NCI-H446 treated with DMSO at 0.1 percent for 48 hours (cell line): ENCODE results near the gene CD72.
"Not testable (repeated sequence)": the region's sequence is repeated elsewhere in the genome, so short reads cannot be mapped to it uniquely, and the experiment has no call there.

Experiments used
- DNase-seq: peaks from one replicate; lab custom pipeline; 2025; lab: John Stamatoyannopoulos, UW

Gene CD72

GRCh38 chr9:35649431-35650340 lies 31.5 kb upstream of the CD72 start:
- DNase-seq, result no peak

- peak; percentile 75 for DNase-seq
Measured at GRCh38 chr9:35646533-35647265, 28.5 kb upstream of the CD72 start.

GRCh38 chr9:35646153-35646532 lies 27.9 kb upstream of the CD72 start:
- no peak for DNase-seq

GRCh38 chr9:35645736-35646135 lies 27.5 kb upstream of the CD72 start:
- DNase-seq, result not testable (repeated sequence)

GRCh38 chr9:35643046-35643445 lies 24.8 kb upstream of the CD72 start:
- no peak for DNase-seq

- not testable (repeated sequence) for DNase-seq
Measured at GRCh38 chr9:35641478-35641877, 23.3 kb upstream of the CD72 start.

- DNase-seq, result not testable (repeated sequence)
Measured at GRCh38 chr9:35640431-35640830, 22.2 kb upstream of the CD72 start.

- DNase-seq, result no peak
Measured at GRCh38 chr9:35639631-35640030, 21.4 kb upstream of the CD72 start.

- DNase-seq, result not testable (repeated sequence)
Measured at GRCh38 chr9:35639225-35639624, 21.0 kb upstream of the CD72 start.

- not testable (repeated sequence) for DNase-seq
Measured at GRCh38 chr9:35638751-35639150, 20.5 kb upstream of the CD72 start.

- DNase-seq, result not testable (repeated sequence)
Measured at GRCh38 chr9:35637427-35637955, 19.3 kb upstream of the CD72 start.

GRCh38 chr9:35636877-35637246 lies 18.6 kb upstream of the CD72 start:
- not testable (repeated sequence) for DNase-seq

GRCh38 chr9:35636135-35636876 lies 18.1 kb upstream of the CD72 start:
- no peak for DNase-seq

- DNase-seq, result no peak
Measured at GRCh38 chr9:35635730-35636129, 17.5 kb upstream of the CD72 start.

- DNase-seq, result no peak
Measured at GRCh38 chr9:35629597-35629996, 11.4 kb upstream of the CD72 start.

GRCh38 chr9:35628389-35628991 lies 10.3 kb upstream of the CD72 start:
- DNase-seq, result no peak

GRCh38 chr9:35627575-35627974 lies 9.4 kb upstream of the CD72 start:
- DNase-seq, result no peak

GRCh38 chr9:35619800-35620158 lies 1.6 kb upstream of the CD72 start:
- no peak for DNase-seq

- no peak for DNase-seq
Measured at GRCh38 chr9:35618854-35619799, 914 bp upstream of the CD72 start.

- DNase-seq, result no peak
Measured at GRCh38 chr9:35617548-35617947, 665 bp downstream of the CD72 start.
